NCI-H446 treated with DMSO at 0.1 percent for 48 hours (cell line): ENCODE data around the gene ALOX5.

ENCODE experiments used
- DNase-seq: peaks from one replicate; lab custom pipeline; 2025; lab: John Stamatoyannopoulos, UW

Gene ALOX5

GRCh38 chr10:45424668-45425404, 50.8 kb downstream of the ALOX5 start:
- no peak for DNase-seq

GRCh38 chr10:45425621-45426563, 51.9 kb downstream of the ALOX5 start:
- DNase-seq = no peak

GRCh38 chr10:45427262-45427969, 53.4 kb downstream of the ALOX5 start:
- DNase-seq = no peak

GRCh38 chr10:45427970-45428366, 54.0 kb downstream of the ALOX5 start:
- DNase-seq = no peak

GRCh38 chr10:45428611-45429510, 54.8 kb downstream of the ALOX5 start:
- no peak for DNase-seq

GRCh38 chr10:45429790-45430189, 55.8 kb downstream of the ALOX5 start:
- DNase-seq = no peak

- DNase-seq = no peak
Observed at GRCh38 chr10:45432113-45432512, 58.1 kb downstream of the ALOX5 start.

GRCh38 chr10:45432700-45433472, 58.9 kb downstream of the ALOX5 start:
- DNase-seq = no peak

- DNase-seq = no peak
Observed at GRCh38 chr10:45433716-45434469, 59.9 kb downstream of the ALOX5 start.

GRCh38 chr10:45437587-45438465, 63.8 kb downstream of the ALOX5 start:
- DNase-seq = no peak

- no peak for DNase-seq
Observed at GRCh38 chr10:45438466-45439090, 64.6 kb downstream of the ALOX5 start.

GRCh38 chr10:45439365-45439764, 65.3 kb downstream of the ALOX5 start:
- no peak for DNase-seq

GRCh38 chr10:45439873-45440272, 65.9 kb downstream of the ALOX5 start:
- DNase-seq = no peak

- DNase-seq = no peak
Observed at GRCh38 chr10:45440511-45441062, 66.6 kb downstream of the ALOX5 start.

GRCh38 chr10:45441239-45442190, 67.5 kb downstream of the ALOX5 start:
- DNase-seq = no peak

- DNase-seq = no peak
Observed at GRCh38 chr10:45442251-45442650, 68.2 kb downstream of the ALOX5 start.

GRCh38 chr10:45442662-45443061, 68.6 kb downstream of the ALOX5 start:
- no peak for DNase-seq
